ENCODE results near the gene FBXL15. TPM values are rescaled to one million over a fixed set of nuclear protein-coding genes. Genes with fewer than 3 reads are reported as not detected.
A peak's percentile ranks its signal among the peaks of the same experiment; 100 is the strongest.

Gene FBXL15
- total and polyA plus RNA-seq, 2 of the 4 experiments (the other 2 are of a cell fraction): 3.0 to 8.4 TPM

DNA sequence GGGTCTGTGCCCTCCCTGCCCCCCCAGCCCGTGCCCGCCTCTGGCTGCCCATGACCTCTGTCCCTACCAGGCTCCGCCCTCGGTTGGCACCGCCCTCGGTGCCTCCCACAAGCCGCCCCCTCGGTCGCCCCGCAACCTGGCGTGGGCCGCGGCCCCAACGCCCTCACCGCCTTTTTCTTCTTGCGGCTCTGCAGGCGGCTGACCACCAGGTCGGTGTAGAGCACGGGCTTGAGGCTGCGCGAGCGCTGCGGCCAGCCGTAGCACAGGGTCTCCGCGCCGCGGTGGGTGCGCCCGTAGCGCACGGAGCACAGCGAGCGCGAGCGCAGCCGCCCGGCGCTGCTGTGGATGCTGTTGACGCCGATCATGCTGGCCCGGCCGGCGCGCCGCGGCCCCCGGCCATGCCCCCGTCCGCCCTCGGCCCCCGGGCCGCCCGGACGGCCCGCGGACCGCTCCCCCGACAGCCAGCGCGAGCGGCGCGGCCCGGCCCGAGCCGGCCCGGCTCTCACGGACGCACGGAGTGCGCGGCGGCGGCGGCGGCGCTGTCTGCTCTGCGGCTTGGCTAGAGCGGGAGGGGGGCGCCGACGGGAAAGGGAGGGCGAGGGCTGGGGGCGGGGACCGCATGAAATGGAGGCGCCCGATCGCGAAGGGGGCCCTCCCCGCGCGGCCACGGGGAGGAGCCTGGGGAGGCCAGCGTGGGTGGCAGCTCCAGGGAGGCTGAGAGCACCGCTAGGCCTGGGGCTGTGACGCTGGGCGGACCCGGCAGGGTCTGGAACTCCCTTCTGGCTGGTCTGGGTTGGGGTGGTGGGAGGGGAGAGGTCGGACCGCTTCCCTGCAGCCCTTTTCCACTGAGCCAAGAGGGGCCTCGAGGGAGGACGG lies 11.7 kb upstream of the FBXL15 start:
- Histone ChIP-seq H3K79me1 (ENCODE audit: low read depth in 1 of 2, low read length in 2 of 2) (peaks cover 0 to 4% of the 10 kb centered on the region in 2 experiments; a peak in 1 of 4 replicates), H3K4me1 (ENCODE audit: control insufficient read depth, insufficient read depth, low read length) (peaks cover 8% of the 10 kb centered on the region; the same call in 1 of the 2 replicates), H3K9me3 (ENCODE audit: control insufficient read depth, insufficient read depth, low read length) (no peaks in the 10 kb centered on the region), H3K23ac (ENCODE audit: low read depth, low read length) (peak overlapping the region; percentile 71; the same call in 1 of the 2 replicates), H2AK9ac (replicated peaks; ENCODE audit: low read depth, low read length, poor library complexity) (peak overlapping the region; percentile 85), H3K9me1 (ENCODE audit: insufficient read depth, low read length) (peaks cover 11% of the 10 kb centered on the region; the same call in 1 of the 2 replicates), H2BK5ac (ENCODE audit: low read depth, low read length, poor library complexity, severe bottlenecking) (no peak overlapping the region), H3K36me3 (ENCODE audit: control insufficient read depth, insufficient read depth, low read length) (no peaks in the 10 kb centered on the region), H3K4me2 (ENCODE audit: low read depth, low read length) (peak overlapping the region; percentile 78), H2BK15ac (ENCODE audit: low read depth, low read length) (0 out of 3 replicates have a peak overlapping the region, but pooled peaks have one; percentile 28), H4K91ac (ENCODE audit: insufficient read depth, low read depth, low read length) (peak overlapping the region; percentile 49; the same call in 1 of the 2 replicates), H3K4ac (ENCODE audit: low read depth, low read length) (peak overlapping the region; percentile 52), H4K8ac (ENCODE audit: low read depth in 2 of 2, low read length in 2 of 2) (peak overlapping the region; percentile 23 to 66; a peak in 3 of 4 replicates), H3K27me3 (ENCODE audit: control insufficient read depth, insufficient read depth, low read length) (peaks cover 48% of the 10 kb centered on the region), H4K5ac (ENCODE audit: low read depth, low read length) (no peak overlapping the region), H3K9ac (ENCODE audit: low read depth, low read length) (peak overlapping the region; percentile 42), H3K18ac (ENCODE audit: low read depth, low read length) (no peak overlapping the region), H3K27ac (ENCODE audit: insufficient read depth, low read length) (peak overlapping the region; percentile 8), H3K4me3 (ENCODE audit: insufficient read depth, low read depth, low read length) (peak overlapping the region; percentile 80), H3K14ac (replicated peaks; ENCODE audit: low read depth, low read length) (0 out of 2 replicates have a peak overlapping the region, but pooled peaks have one; percentile 52), H4K20me1 (ENCODE audit: insufficient read depth, low read length) (no peaks in the 10 kb centered on the region; the same call in 1 of the 2 replicates), H3K56ac (ENCODE audit: extremely low read depth, insufficient read depth, low read length) (no peak overlapping the region; the same call in 1 of the 2 replicates), H2AK5ac (ENCODE audit: low read depth, low read length) (peak overlapping the region; percentile 83), H2BK20ac (ENCODE audit: low read depth, low read length) (peak overlapping the region; percentile 41; the same call in 1 of the 2 replicates), H2AFZ (replicated peaks; ENCODE audit: low read length, poor library complexity) (peak overlapping the region; percentile 89), H2BK120ac (ENCODE audit: low read depth, low read length) (no peak overlapping the region)
- DNase-seq (peak; percentile 44), ATAC-seq (ENCODE audit: low read depth) (peak; percentile 76)
- no TSS peak for BruUV-seq (replicated peaks)
- CTCF ChIA-PET: interaction anchor here (1.2 kb wide), 1 partner anchor 14 kb away, joined by 3 read pairs; no protein-coding TSS in a partner anchor
- dilution Hi-C loops (cut with HindIII; ENCODE audit: low sequenced_read_pairs, unreplicated experiment): no loop called here
- intact Hi-C loops (cut with micrococcal nuclease): no loop called here
- in situ Hi-C loops (cut with MboI; ENCODE audit: low sequenced_read_pairs): no loop called here
- WGBS, 2 experiments (ENCODE audit: extremely low coverage in 2 of 2, insufficient read length in 1 of 2): 1% methylated on average over 63 of the region's 103 CpGs; no CpG with 5 or more reads in 1 of the 2 experiments
- POLR2A ChIA-PET (ENCODE audit: unreplicated experiment): no interaction called here
- peak; percentile 14; the same call in 1 of the 2 replicates for TF ChIP-seq POLR2A (IDR thresholded peaks at IDR 0.05; ENCODE audit: low read depth, low read length)
- TF ChIP-seq MAZ (IDR thresholded peaks at IDR 0.05; ENCODE audit: borderline replicate concordance, low read depth, low read length): 0 out of 2 replicates have a peak, but pooled peaks have one; percentile 27
- no peak for TF ChIP-seq MAFK (IDR thresholded peaks at IDR 0.05; ENCODE audit: low read depth, low read length)
- TF ChIP-seq CEBPB (IDR thresholded peaks at IDR 0.05; ENCODE audit: low read depth, low read length): no peak
